Activated CD4-positive, alpha-beta T cell treated with anti-CD3 and anti-CD28 coated beads for 36 hours (primary cell): ENCODE data around the gene APOL5. TPM values are rescaled to one million over a fixed set of nuclear protein-coding genes. Genes with fewer than 3 reads are reported as not detected.

Experiments
- ATAC-seq: fragments of 200-7000 bp; cut with Tn5 transposase; one replicate; pipeline ENCODE4 v1.10.0; 2021; ENCODE audit warnings: mild to moderate bottlenecking, moderate library complexity
- CTCF ChIA-PET: fragments of 350-600 bp; sonication (Branson Sonifier 250); formaldehyde crosslinking; loops from one replicate; lab custom pipeline; 2021; ENCODE audit warnings: antibody characterized with exemption; lab: Charles Lee
- POLR2A ChIA-PET: fragments of 350-600 bp; sonication (Branson Sonifier 250); formaldehyde crosslinking; loops from one replicate; lab custom pipeline; 2021; ENCODE audit warnings: antibody characterized with exemption, inconsistent platforms; lab: Charles Lee
- DNase-seq: peaks from one replicate; pipeline ENCODE4 v3.0.0-alpha.2; 2020
- H3K27ac Mint-ChIP-seq: one replicate; pipeline ENCODE4 v1.8.0; 2021; ENCODE audit warnings: mixed read lengths
- H3K27me3 Mint-ChIP-seq: one replicate; pipeline ENCODE4 v1.8.0; 2021; ENCODE audit warnings: mixed read lengths
- H3K36me3 Mint-ChIP-seq: one replicate; pipeline ENCODE4 v1.8.0; 2021; ENCODE audit warnings: low read depth, mixed read lengths
- H3K4me1 Mint-ChIP-seq: one replicate; pipeline ENCODE4 v1.8.0; 2021; ENCODE audit warnings: mixed read lengths
- H3K4me3 Mint-ChIP-seq: one replicate; pipeline ENCODE4 v1.8.0; 2021; ENCODE audit warnings: mild to moderate bottlenecking, moderate library complexity, mixed read lengths
- H3K9me3 Mint-ChIP-seq: one replicate; pipeline ENCODE4 v1.8.0; 2021; ENCODE audit warnings: low read depth, mixed read lengths
- intact Hi-C, 2 experiments: fragments of 100-400 bp; cut with DNase I in 1 of 2; cut with micrococcal nuclease in 1 of 2; formaldehyde crosslinking; loops; one replicate each; pipeline versions ENCODE4 v1.14.2 to v1.15.1; 2022 to 2024; cut with DNase I, micrococcal nuclease
- total RNA-seq, 2 experiments: library from RNA; stranded (reverse); gene quantifications; one replicate each; pipeline ENCODE4 v1.2.3, GENCODE V29; 2021

Gene APOL5
- total RNA-seq, 2 experiments from 2014 or later: not detected

- DNase-seq (no peak), ATAC-seq (no peak)
- Mint-ChIP-seq H3K9me3 (no peaks in the 10 kb centered on the region), H3K27ac (no peak overlapping the region), H3K36me3 (no peaks in the 10 kb centered on the region), H3K4me3 (no peak overlapping the region), H3K4me1 (no peaks in the 10 kb centered on the region), H3K27me3 (no peaks in the 10 kb centered on the region)
- ChIA-PET POLR2A (no interaction called here), CTCF (no interaction called here)
- intact Hi-C loops: no loop called here
These were observed 49.2 kb downstream of the APOL5 start for GRCh38 chr22:35766654-35767580.

GRCh38 chr22:35769974-35770373 lies 52.3 kb downstream of the APOL5 start:
- Mint-ChIP-seq H3K4me1 (no peaks in the 10 kb centered on the region), H3K9me3 (no peaks in the 10 kb centered on the region), H3K27me3 (no peaks in the 10 kb centered on the region), H3K36me3 (no peaks in the 10 kb centered on the region), H3K4me3 (no peak overlapping the region), H3K27ac (no peak overlapping the region)
- ATAC-seq (no peak), DNase-seq (no peak)
- ChIA-PET POLR2A (no interaction called here), CTCF (no interaction called here)
- intact Hi-C loops: no loop called here

GRCh38 chr22:35775339-35775738 lies 57.7 kb downstream of the APOL5 start:
- POLR2A ChIA-PET: no interaction called here
- CTCF ChIA-PET: interaction anchor here (0.7 to 2.1 kb wide), 2 partner anchors 24 to 106 kb away, joined by 3 to 4 read pairs; no protein-coding TSS in a partner anchor

GRCh38 chr22:35777335-35777975 lies 59.8 kb downstream of the APOL5 start:
- Mint-ChIP-seq H3K27me3 (no peaks in the 10 kb centered on the region), H3K4me3 (no peak overlapping the region), H3K9me3 (no peaks in the 10 kb centered on the region), H3K4me1 (no peaks in the 10 kb centered on the region), H3K27ac (no peak overlapping the region), H3K36me3 (no peaks in the 10 kb centered on the region)
- no peak for DNase-seq
- intact Hi-C loops: no loop called here
- CTCF ChIA-PET: interaction anchor here (0.6 to 0.7 kb wide), 2 partner anchors 200 to 293 kb away, joined by 3 to 4 read pairs; no protein-coding TSS in a partner anchor
- ATAC-seq: no peak
- POLR2A ChIA-PET: no interaction called here

More at GRCh38 chr22:35775339-35775738, 57.7 kb downstream of the APOL5 start:
- Mint-ChIP-seq H3K9me3 (no peaks in the 10 kb centered on the region), H3K36me3 (no peaks in the 10 kb centered on the region), H3K4me1 (no peaks in the 10 kb centered on the region), H3K4me3 (no peak overlapping the region), H3K27ac (no peak overlapping the region), H3K27me3 (no peaks in the 10 kb centered on the region)
- intact Hi-C loops: no loop called here
- ATAC-seq (no peak), DNase-seq (no peak)

Other genes with a start within 250 kb of the APOL5 start
- gene RASD2, start 177.0 kb upstream of the APOL5 start, total RNA-seq: under 1 TPM; 0.09 TPM
- gene MB, start 100.5 kb upstream of the APOL5 start, total RNA-seq: not detected
- gene APOL6, start 69.4 kb upstream of the APOL5 start, total RNA-seq: 10 to 100 TPM; 34.3 to 35.5 TPM